SK-N-MC (cell line): ENCODE results near the gene KCNE4.

Source experiments
- DNase-seq: peaks from one replicate; pipeline ENCODE4 v3.0.0-alpha.2; 2011; ENCODE audit warnings: low read depth, low spot score
- H3K27ac ChIP-seq: fragments of 200-600 bp; sonication (generic); 2 replicates; pipeline ENCODE4 v1.5.1; 2016; ENCODE audit warnings: mixed run types
- H3K36me3 ChIP-seq: fragments of 200-600 bp; sonication (generic); 2 replicates; pipeline ENCODE4 v1.6.1; 2017; ENCODE audit warnings: antibody characterized with exemption, low read length, mixed read lengths; ENCODE audit not compliant: insufficient read depth
- H3K4me3 ChIP-seq: fragments of 200-600 bp; sonication (generic); 2 replicates; pipeline ENCODE4 v1.5.1; 2016
- H3K9ac ChIP-seq: fragments of 200-600 bp; sonication (generic); 2 replicates; pipeline ENCODE4 v1.8.0; 2017; ENCODE audit warnings: mixed run types, mixed read lengths; ENCODE audit not compliant: insufficient read length
- H3K9me3 ChIP-seq: fragments of 200-600 bp; sonication (generic); 2 replicates; pipeline ENCODE4 v1.6.1; 2017; ENCODE audit warnings: low read depth, mild to moderate bottlenecking, antibody characterized with exemption, low read length, moderate library complexity, mixed read lengths
- EZH2 ChIP-seq: fragments of 200-600 bp; sonication (generic); IDR thresholded peaks from one replicate; pipeline ENCODE4 v1.6.1; 2017; ENCODE audit warnings: antibody characterized with exemption
- FOXP2 ChIP-seq: optimal IDR thresholded peaks from 2 replicates; pipeline ENCODE3; 2011; ENCODE audit warnings: mild to moderate bottlenecking, moderate library complexity; ENCODE audit not compliant: insufficient read depth; ENCODE audit errors: extremely low read length, control extremely low read depth
- POLR2AphosphoS5 ChIP-seq: IDR thresholded peaks from 2 replicates; pipeline ENCODE4 v1.6.1; 2012; ENCODE audit warnings: mild to moderate bottlenecking, low read depth, low read length, borderline replicate concordance

The KCNE4 gene

DNA sequence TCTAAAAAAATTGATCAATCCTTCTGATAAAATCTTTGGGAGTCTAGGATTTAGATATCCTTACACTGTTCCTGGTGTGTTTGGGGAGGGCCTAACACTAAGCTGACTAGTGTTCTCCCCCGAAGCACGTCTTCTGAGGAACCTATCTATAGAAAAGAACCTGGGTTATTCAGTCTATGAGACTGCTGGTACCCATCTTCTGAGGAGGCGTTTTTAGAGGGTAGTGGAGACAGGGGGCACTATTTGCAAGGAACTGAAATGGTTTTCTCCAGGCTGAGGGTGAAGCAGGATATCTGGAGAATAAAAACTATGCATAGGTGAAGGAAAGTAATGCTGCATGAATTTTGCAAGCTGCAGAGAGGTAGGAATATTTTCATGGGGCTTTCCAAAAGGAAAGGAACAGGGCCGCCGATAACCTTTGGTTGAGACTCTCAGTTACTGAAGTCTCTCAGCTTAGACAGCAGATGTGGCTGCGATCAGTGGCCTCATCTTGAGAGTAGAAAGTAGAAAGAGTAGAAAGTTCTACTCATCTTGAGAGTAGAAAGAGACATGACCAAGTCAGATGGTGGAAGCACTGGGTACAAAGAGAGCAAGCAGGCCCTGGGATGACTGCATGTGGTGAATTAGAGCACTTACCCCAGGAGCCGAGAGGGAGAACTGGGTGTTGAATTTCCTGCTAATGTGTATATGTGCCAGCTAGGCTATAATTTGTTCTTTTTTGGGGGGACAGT is 31.8 kb upstream of the KCNE4 start:
- no peak overlapping the region for H3K4me3 ChIP-seq
- H3K36me3 ChIP-seq, result no peaks in the 10 kb centered on the region
- TF ChIP-seq EZH2 (no peak), FOXP2 (no peak), POLR2AphosphoS5 (no peak)
- no peaks in the 10 kb centered on the region for H3K9me3 ChIP-seq
- H3K9ac ChIP-seq, result no peak overlapping the region
- H3K27ac ChIP-seq, result no peak overlapping the region
- DNase-seq, result no peak

DNA sequence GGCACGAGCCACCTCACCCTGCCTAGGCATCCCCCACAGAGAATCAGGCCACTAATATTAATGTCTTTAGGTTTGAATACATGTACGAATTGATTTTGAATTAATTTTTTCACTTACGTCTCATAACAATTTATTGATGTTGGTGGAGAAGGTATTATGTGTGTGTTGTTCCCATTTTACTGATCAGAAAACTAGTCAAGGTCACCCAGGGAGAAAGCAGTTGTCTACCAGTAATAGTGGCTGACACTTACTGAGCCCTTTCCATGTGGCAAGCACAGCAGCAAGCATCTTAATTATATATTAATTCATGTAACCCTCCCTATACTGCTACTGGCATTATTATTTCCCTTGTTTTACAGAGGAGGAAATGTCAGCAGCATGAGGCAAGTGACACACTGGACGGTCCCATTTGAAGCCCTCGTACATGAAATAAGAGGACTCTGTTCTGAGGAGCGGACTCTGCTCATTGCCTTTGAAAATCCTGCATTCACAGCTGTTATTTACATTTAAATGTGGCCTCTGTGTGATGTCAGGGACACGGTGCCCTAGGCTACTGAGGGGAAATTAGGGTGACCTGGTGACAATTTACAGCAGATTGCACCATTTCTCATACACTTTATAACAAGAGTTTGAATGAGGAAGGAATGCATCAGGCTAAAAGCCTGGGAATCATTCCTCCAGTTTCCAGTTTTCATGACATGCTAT is 30.9 kb upstream of the KCNE4 start:
- DNase-seq, result no peak
- H3K36me3 ChIP-seq, result no peaks in the 10 kb centered on the region
- no peak overlapping the region for H3K27ac ChIP-seq
- TF ChIP-seq FOXP2, result no peak
- TF ChIP-seq EZH2, result no peak
- TF ChIP-seq POLR2AphosphoS5, result no peak
- no peaks in the 10 kb centered on the region for H3K9me3 ChIP-seq
- no peak overlapping the region for H3K4me3 ChIP-seq
- no peak overlapping the region for H3K9ac ChIP-seq

DNA sequence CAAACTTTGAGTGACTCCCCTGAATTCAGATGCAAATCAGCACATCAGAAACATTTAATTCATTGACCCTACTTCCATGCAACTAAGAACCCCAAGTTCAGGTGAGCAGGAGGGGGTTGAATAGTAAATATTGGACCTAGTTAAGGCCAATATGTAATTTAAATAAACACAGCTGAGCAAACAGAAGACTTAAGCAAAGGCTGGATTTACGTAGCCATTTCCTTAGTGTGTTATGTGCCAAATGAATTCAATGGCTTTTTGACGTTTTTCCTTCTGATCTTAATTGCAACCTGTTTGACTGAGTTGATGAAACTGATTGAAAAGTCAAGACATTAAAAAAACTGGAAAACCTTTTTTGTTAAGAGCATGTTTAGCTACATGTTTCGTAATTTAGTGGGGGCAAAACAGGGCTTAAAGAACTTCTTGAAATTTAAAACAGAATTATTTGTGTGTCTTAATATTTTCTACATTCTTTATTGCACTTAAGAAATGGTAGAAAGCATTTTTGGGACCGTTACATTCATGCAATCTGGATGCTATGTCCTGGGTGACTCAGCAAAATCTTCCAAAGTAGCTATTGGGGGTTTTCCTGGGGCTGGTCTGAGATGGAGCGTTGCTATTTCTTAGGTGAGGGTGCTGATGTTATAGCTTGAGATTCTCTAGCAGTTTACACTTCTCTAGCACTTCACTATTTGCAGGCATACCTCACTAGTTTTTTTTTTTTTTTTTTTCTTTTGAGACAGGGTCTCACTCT is 25.5 kb upstream of the KCNE4 start:
- TF ChIP-seq FOXP2 (no peak), POLR2AphosphoS5 (no peak), EZH2 (no peak)
- Histone ChIP-seq H3K27ac (peak overlapping the region; percentile 87), H3K36me3 (no peaks in the 10 kb centered on the region), H3K4me3 (no peak overlapping the region), H3K9ac (no peak overlapping the region), H3K9me3 (no peaks in the 10 kb centered on the region)
- no peak for DNase-seq

DNA sequence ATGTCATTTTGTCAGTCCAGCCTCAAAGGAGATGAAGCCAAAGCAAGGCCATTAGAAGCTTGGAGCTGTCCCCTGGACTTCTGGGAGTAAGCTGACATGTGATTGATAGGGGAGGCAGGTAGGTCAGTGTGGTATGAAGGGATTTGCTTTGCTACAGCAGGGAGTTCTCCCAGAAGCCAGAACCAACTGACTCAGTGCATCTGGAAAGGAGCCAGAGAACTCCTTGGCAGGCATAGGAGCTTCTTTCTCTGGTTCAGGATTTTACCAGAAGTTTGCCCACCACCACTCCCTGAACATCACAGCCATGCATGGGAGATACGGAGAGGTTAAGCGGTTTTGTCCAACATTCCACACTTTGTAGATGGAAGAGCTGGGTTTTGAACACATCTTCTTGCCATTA is 24.5 kb upstream of the KCNE4 start:
- no peak overlapping the region for H3K27ac ChIP-seq
- no peaks in the 10 kb centered on the region for H3K36me3 ChIP-seq
- no peak overlapping the region for H3K9ac ChIP-seq
- H3K9me3 ChIP-seq, result no peaks in the 10 kb centered on the region
- no peak for DNase-seq
- TF ChIP-seq FOXP2 (no peak), POLR2AphosphoS5 (no peak), EZH2 (no peak)
- no peak overlapping the region for H3K4me3 ChIP-seq

DNA sequence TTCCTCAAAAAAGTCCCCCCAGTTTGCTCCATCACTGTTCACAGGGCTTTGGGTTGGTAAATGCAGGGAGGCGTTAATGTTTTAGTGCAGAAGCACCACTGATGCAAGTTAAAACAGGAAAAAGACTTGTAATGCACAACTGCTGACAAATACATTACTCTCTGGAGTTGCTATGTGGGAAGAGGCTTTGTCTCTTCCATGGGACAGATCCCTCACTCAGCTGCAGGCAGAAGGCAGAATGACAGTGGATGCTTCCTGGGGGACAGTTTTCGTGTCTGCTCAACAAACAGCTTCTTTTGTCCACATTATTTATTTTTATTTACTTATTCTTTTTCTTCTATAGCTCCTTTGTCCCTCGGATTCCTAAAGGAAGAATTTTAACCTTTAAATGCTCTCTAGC is 22.7 kb upstream of the KCNE4 start:
- no peak for DNase-seq
- no peak overlapping the region for H3K9ac ChIP-seq
- H3K36me3 ChIP-seq, result no peaks in the 10 kb centered on the region
- no peaks in the 10 kb centered on the region for H3K9me3 ChIP-seq
- H3K4me3 ChIP-seq, result no peak overlapping the region
- TF ChIP-seq FOXP2, result no peak
- no peak for TF ChIP-seq POLR2AphosphoS5
- no peak for TF ChIP-seq EZH2
- H3K27ac ChIP-seq, result peak overlapping the region; percentile 54; the same call in 1 of the 2 replicates

DNA sequence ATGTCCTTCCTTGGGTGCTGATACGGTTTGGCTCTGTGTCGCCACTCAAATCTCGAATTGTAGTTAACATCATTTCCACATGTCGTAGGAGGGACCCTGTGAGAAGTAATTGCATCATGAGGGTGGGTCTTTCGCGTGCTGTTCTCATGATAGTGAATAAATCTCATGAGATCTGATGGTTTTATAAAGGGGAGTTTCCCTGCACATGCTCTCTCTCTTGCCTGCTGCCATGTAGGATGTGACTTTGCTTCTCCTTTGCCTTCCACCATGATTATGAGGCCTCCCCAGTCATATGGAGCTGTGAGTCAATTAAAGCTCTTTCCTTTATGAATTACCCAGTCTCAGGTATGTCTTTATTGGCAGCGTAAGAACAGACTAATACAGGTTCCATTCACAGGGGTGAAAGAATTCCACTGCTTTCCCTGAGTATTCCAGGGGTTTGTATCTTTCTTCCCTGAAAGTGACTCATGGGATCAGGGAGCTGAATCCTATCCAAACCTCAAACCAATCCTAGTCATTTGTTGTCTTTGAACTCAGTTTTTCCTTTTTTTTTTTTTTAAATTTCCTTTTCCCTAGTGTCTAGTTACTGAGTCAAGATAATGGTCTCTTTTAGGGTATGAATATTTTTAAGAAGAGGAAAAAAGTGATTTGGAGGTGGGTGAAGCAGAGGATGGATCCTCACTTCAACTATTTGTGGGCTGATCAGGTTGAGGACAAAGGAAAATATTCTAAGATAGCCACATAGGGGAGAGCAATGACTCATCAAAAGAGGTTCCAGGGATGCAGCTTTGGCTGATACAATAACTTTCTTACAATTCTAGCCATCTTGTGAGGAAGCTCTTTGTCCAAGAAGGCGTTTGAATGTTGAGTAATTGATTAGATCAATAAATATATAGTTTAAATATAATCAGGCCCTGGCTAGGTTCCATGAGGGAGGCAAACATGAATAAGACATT is 19.5 kb upstream of the KCNE4 start:
- no peaks in the 10 kb centered on the region for H3K9me3 ChIP-seq
- H3K4me3 ChIP-seq, result no peak overlapping the region
- H3K36me3 ChIP-seq, result no peaks in the 10 kb centered on the region
- no peak overlapping the region for H3K9ac ChIP-seq
- no peak overlapping the region for H3K27ac ChIP-seq
- no peak for DNase-seq
- TF ChIP-seq FOXP2, result no peak
- no peak for TF ChIP-seq EZH2
- no peak for TF ChIP-seq POLR2AphosphoS5

DNA sequence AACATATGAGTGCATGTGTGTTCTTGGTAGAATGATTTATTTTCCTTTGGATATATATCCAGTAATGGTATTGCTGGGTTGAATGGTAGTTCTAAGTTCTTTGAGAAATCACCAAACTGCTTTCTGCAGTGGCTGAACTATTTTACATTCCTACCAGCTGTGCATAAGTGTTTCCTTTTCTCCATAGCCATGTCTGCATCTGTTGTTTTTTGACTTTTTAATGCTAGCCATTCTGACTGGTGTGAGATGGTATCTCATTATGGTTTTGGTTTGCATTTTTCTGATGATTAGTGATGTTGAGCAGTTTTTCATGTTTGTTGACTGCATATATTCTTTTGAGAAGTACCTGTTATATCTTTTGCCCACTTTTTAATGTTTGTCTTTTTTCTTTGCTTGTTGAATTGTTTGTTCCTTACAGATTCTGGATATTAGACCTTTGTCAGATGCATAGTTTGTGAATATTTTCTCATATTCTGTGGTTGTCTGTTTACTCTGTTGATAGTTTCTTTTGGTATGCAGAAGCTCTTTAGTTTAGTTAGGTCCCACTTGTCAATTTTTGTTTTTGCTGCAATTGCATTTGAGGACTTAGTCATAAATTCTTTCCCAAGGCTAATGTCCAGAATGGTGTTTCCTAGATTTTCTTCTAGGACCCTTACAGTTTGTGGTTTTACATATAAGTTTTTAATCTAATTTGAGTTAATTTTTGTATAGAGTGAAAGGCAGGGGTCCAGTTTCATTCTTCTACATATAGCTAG is 17.6 kb upstream of the KCNE4 start:
- H3K9me3 ChIP-seq, result no peaks in the 10 kb centered on the region
- no peak for TF ChIP-seq POLR2AphosphoS5
- no peak for TF ChIP-seq EZH2
- TF ChIP-seq FOXP2, result no peak
- no peak for DNase-seq
- no peak overlapping the region for H3K9ac ChIP-seq
- no peak overlapping the region for H3K27ac ChIP-seq
- H3K4me3 ChIP-seq, result no peak overlapping the region
- no peaks in the 10 kb centered on the region for H3K36me3 ChIP-seq
